Esophagus squamous epithelium (tissue), 4 donors: Measurements from ENCODE around the gene ITGB5.

Experiments
- POLR2A ChIP-seq, 4 donors: fragments of 450-650 bp; IDR thresholded peaks; one replicate each; pipeline ENCODE4 v1.6.1; 2017; ENCODE audit warnings: antibody characterized with exemption in 4 of 4, mild to moderate bottlenecking in 4 of 4, moderate library complexity in 3 of 4
- TF ChIP-seq, protein P1 (sequence below), 6 experiments: fragments of 450-650 bp in 4 of 6; fragments of 200-600 bp in 2 of 6; sonication (generic) in 2 of 6; IDR thresholded peaks; one replicate each; pipeline ENCODE4 v1.5.1; 2016 to 2019; ENCODE audit warnings: antibody characterized with exemption in 6 of 6, mild to moderate bottlenecking in 4 of 6, moderate library complexity in 4 of 6

- TF ChIP-seq, protein P1, sequence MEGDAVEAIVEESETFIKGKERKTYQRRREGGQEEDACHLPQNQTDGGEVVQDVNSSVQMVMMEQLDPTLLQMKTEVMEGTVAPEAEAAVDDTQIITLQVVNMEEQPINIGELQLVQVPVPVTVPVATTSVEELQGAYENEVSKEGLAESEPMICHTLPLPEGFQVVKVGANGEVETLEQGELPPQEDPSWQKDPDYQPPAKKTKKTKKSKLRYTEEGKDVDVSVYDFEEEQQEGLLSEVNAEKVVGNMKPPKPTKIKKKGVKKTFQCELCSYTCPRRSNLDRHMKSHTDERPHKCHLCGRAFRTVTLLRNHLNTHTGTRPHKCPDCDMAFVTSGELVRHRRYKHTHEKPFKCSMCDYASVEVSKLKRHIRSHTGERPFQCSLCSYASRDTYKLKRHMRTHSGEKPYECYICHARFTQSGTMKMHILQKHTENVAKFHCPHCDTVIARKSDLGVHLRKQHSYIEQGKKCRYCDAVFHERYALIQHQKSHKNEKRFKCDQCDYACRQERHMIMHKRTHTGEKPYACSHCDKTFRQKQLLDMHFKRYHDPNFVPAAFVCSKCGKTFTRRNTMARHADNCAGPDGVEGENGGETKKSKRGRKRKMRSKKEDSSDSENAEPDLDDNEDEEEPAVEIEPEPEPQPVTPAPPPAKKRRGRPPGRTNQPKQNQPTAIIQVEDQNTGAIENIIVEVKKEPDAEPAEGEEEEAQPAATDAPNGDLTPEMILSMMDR (IDR thresholded peaks at IDR 0.05), result no peak
- no peak for TF ChIP-seq POLR2A (IDR thresholded peaks at IDR 0.05)
Observed at GRCh38 chr3:124832782-124833709, 54.1 kb downstream of the ITGB5 start.
